Colonic mucosa (tissue), 4 donors: ENCODE measurements around the gene NHP2. TPM values are rescaled to one million over a fixed set of nuclear protein-coding genes. Genes with fewer than 3 reads are reported as not detected.
"Not testable (repeated sequence)": the region's sequence is repeated elsewhere in the genome, so short reads cannot be mapped to it uniquely, and the experiment has no call there.

ENCODE experiments used
- DNase-seq: peaks from one replicate; pipeline ENCODE4 v3.0.0-alpha.2; 2020
- H3K27ac ChIP-seq: fragments of 200-600 bp; one replicate; pipeline ENCODE4 v1.8.0; 2021
- H3K27me3 ChIP-seq: fragments of 200-600 bp; one replicate; pipeline ENCODE4 v1.8.0; 2021
- H3K36me3 ChIP-seq: fragments of 200-600 bp; one replicate; pipeline ENCODE4 v1.8.0; 2021
- H3K4me1 ChIP-seq: fragments of 200-600 bp; one replicate; pipeline ENCODE4 v1.8.0; 2021; ENCODE audit warnings: mild to moderate bottlenecking
- H3K4me3 ChIP-seq: fragments of 200-600 bp; one replicate; pipeline ENCODE4 v1.8.0; 2021
- H3K9ac ChIP-seq, 2 donors: one replicate each; pipeline ENCODE4 v1.7.0; 2013; ENCODE audit warnings: control low read depth in 2 of 2, low read depth in 2 of 2, low read length in 2 of 2
- H3K9me3 ChIP-seq: fragments of 200-600 bp; one replicate; pipeline ENCODE4 v1.8.0; 2021
- CTCF ChIP-seq: fragments of 200-600 bp; IDR thresholded peaks from one replicate; pipeline ENCODE4 v1.8.0; 2022; ENCODE audit warnings: antibody characterized with exemption, mild to moderate bottlenecking
- intact Hi-C: fragments of 100-400 bp; cut with DNase I; formaldehyde crosslinking; loops from one replicate; pipeline ENCODE4 v1.14.1; 2022
- total RNA-seq, 2 donors: library from RNA; stranded (reverse); fragmentation: NEBNext Ultra II Directional in 1 of 2; extraction: Animal tissue kit (Norgen Biotek cat#: 25700) in 1 of 2; gene quantifications; one replicate each; pipeline ENCODE4 v1.2.1, GENCODE V29; 2021
- donor health status: healthy.
- donor health status: DM: no; HTN: no; CAD: no.
- donor health status: DM: no; HTN: no; CAD: no.

Gene NHP2
- total RNA-seq, 2 donors from 2014 or later, result 64.8 to 182 TPM

DNA sequence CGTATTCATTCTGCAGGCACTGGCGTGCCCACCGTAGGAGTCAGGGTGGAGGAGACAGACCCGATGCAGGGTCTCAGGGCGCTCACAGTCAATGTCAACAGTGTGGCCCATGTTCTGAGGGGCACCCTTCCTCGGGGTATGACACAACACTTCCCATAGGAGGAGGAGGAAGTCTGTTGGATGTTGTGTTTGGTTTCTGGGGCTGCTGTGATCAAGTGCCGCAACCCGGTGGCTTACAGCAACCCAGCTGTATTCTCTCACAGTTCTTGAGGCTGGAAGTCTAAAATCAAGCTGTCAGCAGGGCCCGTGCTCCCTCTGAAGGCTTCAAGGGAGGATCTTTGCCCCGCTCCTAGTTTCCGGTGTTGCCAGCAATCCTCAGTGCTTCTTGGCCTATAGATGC, 45.0 kb upstream of the NHP2 start:
- no peak overlapping the region for H3K27ac ChIP-seq
- no peak for TF ChIP-seq CTCF
- intact Hi-C loops, result no loop called here
- H3K27me3 ChIP-seq, result no peaks in the 10 kb centered on the region
- no peak overlapping the region for H3K9ac ChIP-seq
- no peak for DNase-seq
- no peaks in the 10 kb centered on the region for H3K36me3 ChIP-seq
- H3K9me3 ChIP-seq, result no peaks in the 10 kb centered on the region
- H3K4me1 ChIP-seq, result no peaks in the 10 kb centered on the region
- H3K4me3 ChIP-seq, result no peak overlapping the region

DNA sequence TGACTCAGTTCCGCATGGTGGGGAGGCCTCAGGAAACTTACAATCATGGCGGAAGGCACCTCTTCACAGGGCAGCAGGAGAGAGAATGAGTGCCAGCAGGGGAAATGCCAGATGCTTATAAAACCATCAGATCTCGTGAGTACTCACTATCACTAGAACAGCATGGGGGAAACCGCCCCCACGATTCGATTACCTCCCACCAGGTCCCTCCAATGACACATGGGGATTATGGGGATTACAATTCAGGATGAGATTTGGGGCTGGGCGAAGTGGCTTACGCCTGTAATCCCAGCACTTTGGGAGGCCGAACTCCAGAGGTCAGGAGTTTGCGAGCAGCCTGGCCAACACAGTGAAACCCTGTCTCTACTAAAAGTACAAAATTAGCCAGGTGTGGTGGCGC, 44.5 kb upstream of the NHP2 start:
- DNase-seq, H3K9me3 ChIP-seq, H3K27ac ChIP-seq, intact Hi-C loops, H3K4me3 ChIP-seq, H3K9ac ChIP-seq, H3K27me3 ChIP-seq, H3K36me3 ChIP-seq, H3K4me1 ChIP-seq: not testable (repeated sequence)

GRCh38 chr5:178196986-178197385, 43.3 kb upstream of the NHP2 start:
- no peaks in the 10 kb centered on the region for H3K36me3 ChIP-seq
- DNase-seq, result no peak
- H3K4me1 ChIP-seq, result no peaks in the 10 kb centered on the region
- no peak overlapping the region for H3K4me3 ChIP-seq
- no peaks in the 10 kb centered on the region for H3K27me3 ChIP-seq
- H3K9me3 ChIP-seq, result no peaks in the 10 kb centered on the region
- intact Hi-C loops, result no loop called here
- peak overlapping the region in 1 of 2 donors; percentile 12 for H3K9ac ChIP-seq
- no peak overlapping the region for H3K27ac ChIP-seq
- TF ChIP-seq CTCF, result peak; percentile 47

GRCh38 chr5:178196281-178196812, 42.7 kb upstream of the NHP2 start:
- H3K9me3 ChIP-seq, result no peaks in the 10 kb centered on the region

DNA sequence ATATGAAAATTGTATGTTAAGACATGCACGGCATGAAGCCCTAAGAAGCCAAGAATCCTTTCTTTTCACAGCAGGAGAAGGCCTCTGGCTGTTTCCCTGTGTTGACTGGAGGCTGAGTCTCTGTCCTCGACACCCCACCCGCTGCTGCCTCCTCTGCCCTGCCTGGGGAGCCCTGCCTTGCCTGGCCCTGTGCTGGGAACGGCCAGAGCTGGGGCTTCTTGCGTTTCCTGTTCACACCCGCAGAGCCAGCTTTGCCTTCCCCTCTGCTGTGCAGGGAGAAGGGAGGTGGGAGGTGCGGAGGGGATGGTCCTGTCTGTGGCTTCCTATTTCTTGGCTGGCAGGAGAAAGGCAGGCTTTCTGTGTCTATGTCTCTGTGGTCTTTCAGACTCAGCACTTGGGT, 40.3 kb upstream of the NHP2 start:
- H3K4me1 ChIP-seq, result no peaks in the 10 kb centered on the region
- no peak for TF ChIP-seq CTCF
- H3K27me3 ChIP-seq, result no peaks in the 10 kb centered on the region
- no peak for DNase-seq
- no peak overlapping the region for H3K27ac ChIP-seq
- H3K9ac ChIP-seq, result no peak overlapping the region
- no peak overlapping the region for H3K4me3 ChIP-seq
- H3K9me3 ChIP-seq, result no peaks in the 10 kb centered on the region
- H3K36me3 ChIP-seq, result no peaks in the 10 kb centered on the region
- intact Hi-C loops, result no loop called here

More at GRCh38 chr5:178196281-178196812, 42.7 kb upstream of the NHP2 start:
- intact Hi-C loops, result no loop called here
- TF ChIP-seq CTCF, result no peak
- no peak for DNase-seq
- no peak overlapping the region for H3K27ac ChIP-seq
- H3K27me3 ChIP-seq, result no peaks in the 10 kb centered on the region
- no peaks in the 10 kb centered on the region for H3K36me3 ChIP-seq
- no peaks in the 10 kb centered on the region for H3K4me1 ChIP-seq
- no peak overlapping the region for H3K4me3 ChIP-seq
- no peak overlapping the region for H3K9ac ChIP-seq

DNA sequence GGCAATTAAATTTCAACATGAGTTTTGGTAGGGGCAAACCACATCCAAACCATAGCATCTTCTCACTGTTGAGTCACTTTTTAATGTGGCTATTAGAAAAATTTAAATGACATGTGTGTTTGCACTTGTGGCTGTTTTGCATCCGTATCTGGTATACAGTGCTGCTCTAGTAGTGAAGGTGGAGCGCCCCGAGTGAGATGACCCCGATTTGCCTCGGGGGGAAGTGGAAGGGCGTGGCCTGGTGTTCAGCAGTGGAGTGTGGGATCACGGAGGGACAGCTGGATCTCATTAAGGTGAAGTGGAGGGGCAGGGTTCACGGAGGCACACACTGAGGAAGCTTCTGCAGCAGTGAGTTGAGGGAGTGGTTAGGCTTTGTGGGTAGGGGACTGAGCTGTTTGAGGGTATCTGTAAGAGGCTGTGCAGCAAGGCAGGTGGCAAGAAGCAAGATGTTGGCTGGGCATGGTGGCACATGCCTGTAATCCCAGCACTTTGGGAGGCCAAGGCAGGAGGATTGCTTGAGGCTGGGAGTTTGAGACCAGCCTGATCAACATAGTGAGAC, 39.6 kb upstream of the NHP2 start:
- H3K36me3 ChIP-seq, result no peaks in the 10 kb centered on the region
- H3K9me3 ChIP-seq, result no peaks in the 10 kb centered on the region
- H3K27ac ChIP-seq, result no peak overlapping the region
- no peak for DNase-seq
- no peak overlapping the region for H3K4me3 ChIP-seq
- TF ChIP-seq CTCF, result no peak
- H3K27me3 ChIP-seq, result no peaks in the 10 kb centered on the region
- H3K9ac ChIP-seq, result no peak overlapping the region
- intact Hi-C loops, result no loop called here
- no peaks in the 10 kb centered on the region for H3K4me1 ChIP-seq
